Measurements from ENCODE around the gene THAP4. TPM values are rescaled to one million over a fixed set of nuclear protein-coding genes. Genes with fewer than 3 reads are reported as not detected.

THAP4 gene
- total and polyA plus RNA-seq, 2 of the 13 experiments (the other 11 are each of a cell fraction or from before 2014, with no cell fraction given): 59.7 to 75.7 TPM

GRCh38 chr2:241637018-241637794 is at the start of gene THAP4, which contains the start of gene ATG4B (continued):
- TF ChIP-seq, protein P1, sequence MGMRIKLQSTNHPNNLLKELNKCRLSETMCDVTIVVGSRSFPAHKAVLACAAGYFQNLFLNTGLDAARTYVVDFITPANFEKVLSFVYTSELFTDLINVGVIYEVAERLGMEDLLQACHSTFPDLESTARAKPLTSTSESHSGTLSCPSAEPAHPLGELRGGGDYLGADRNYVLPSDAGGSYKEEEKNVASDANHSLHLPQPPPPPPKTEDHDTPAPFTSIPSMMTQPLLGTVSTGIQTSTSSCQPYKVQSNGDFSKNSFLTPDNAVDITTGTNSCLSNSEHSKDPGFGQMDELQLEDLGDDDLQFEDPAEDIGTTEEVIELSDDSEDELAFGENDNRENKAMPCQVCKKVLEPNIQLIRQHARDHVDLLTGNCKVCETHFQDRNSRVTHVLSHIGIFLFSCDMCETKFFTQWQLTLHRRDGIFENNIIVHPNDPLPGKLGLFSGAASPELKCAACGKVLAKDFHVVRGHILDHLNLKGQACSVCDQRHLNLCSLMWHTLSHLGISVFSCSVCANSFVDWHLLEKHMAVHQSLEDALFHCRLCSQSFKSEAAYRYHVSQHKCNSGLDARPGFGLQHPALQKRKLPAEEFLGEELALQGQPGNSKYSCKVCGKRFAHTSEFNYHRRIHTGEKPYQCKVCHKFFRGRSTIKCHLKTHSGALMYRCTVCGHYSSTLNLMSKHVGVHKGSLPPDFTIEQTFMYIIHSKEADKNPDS (CRISPR knock-in tag; IDR thresholded peaks at IDR 0.05): no peak
- TF ChIP-seq MTA3 (CRISPR knock-in tag; IDR thresholded peaks at IDR 0.05): no peak
- peak; percentile 78; the same call in 1 of the 2 replicates for TF ChIP-seq NFKB2 (CRISPR knock-in tag; IDR thresholded peaks at IDR 0.05; ENCODE audit: borderline replicate concordance)
- TF ChIP-seq ZFAT (CRISPR knock-in tag; conservative IDR thresholded peaks at IDR 0.05): no peak
- TF ChIP-seq BHLHE40 (IDR thresholded peaks at IDR 0.05; ENCODE audit: low read length): peak; percentile 57
- TF ChIP-seq DMAP1 (CRISPR knock-in tag; IDR thresholded peaks at IDR 0.05): peak; percentile 74
- TF ChIP-seq, protein P2, sequence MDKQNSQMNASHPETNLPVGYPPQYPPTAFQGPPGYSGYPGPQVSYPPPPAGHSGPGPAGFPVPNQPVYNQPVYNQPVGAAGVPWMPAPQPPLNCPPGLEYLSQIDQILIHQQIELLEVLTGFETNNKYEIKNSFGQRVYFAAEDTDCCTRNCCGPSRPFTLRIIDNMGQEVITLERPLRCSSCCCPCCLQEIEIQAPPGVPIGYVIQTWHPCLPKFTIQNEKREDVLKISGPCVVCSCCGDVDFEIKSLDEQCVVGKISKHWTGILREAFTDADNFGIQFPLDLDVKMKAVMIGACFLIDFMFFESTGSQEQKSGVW (CRISPR knock-in tag; IDR thresholded peaks at IDR 0.05; ENCODE audit: borderline replicate concordance): no peak
- TF ChIP-seq ARID3A (IDR thresholded peaks at IDR 0.05; ENCODE audit: low read depth, low read length): no peak
- TF ChIP-seq SATB2 (CRISPR knock-in tag; IDR thresholded peaks at IDR 0.05): no peak
- TF ChIP-seq ZNF329 (CRISPR knock-in tag; IDR thresholded peaks at IDR 0.05; ENCODE audit: low read depth): 0 out of 2 replicates have a peak, but pooled peaks have one; percentile 49
- no peak for TF ChIP-seq MZF1 (CRISPR knock-in tag; IDR thresholded peaks at IDR 0.05; ENCODE audit: borderline replicate concordance)
- peak; percentile 93 for TF ChIP-seq ZNF607 (CRISPR knock-in tag; IDR thresholded peaks at IDR 0.05; ENCODE audit: borderline replicate concordance)
- no peak for TF ChIP-seq ZNF510 (CRISPR knock-in tag; IDR thresholded peaks at IDR 0.05; ENCODE audit: low read depth)
- TF ChIP-seq ZNF264 (CRISPR knock-in tag; IDR thresholded peaks at IDR 0.05): 0 out of 2 replicates have a peak, but pooled peaks have one; percentile 42
- TF ChIP-seq PBX3 (CRISPR knock-in tag; IDR thresholded peaks at IDR 0.05; ENCODE audit: borderline replicate concordance): no peak
- no peak for TF ChIP-seq JUN (CRISPR knock-in tag; IDR thresholded peaks at IDR 0.05)
- TF ChIP-seq ZNF207 (IDR thresholded peaks at IDR 0.05; ENCODE audit: borderline replicate concordance): no peak
- no peak for TF ChIP-seq HIVEP1 (CRISPR knock-in tag; IDR thresholded peaks at IDR 0.05)
- TF ChIP-seq CCAR2 (optimal IDR thresholded peaks at IDR 0.05; ENCODE audit: low read depth, low read length): no peak
- no peak for TF ChIP-seq TBL1XR1 (IDR thresholded peaks at IDR 0.05; ENCODE audit: borderline replicate concordance, low read length, partially characterized antibody)
- TF ChIP-seq SP4 (CRISPR knock-in tag; IDR thresholded peaks at IDR 0.05): peak; percentile 83
- TF ChIP-seq ZNF484 (CRISPR knock-in tag; IDR thresholded peaks at IDR 0.05; ENCODE audit: borderline replicate concordance, low read depth): no peak
- TF ChIP-seq ZNF382 (CRISPR knock-in tag; IDR thresholded peaks at IDR 0.05; ENCODE audit: borderline replicate concordance): no peak
- peak; percentile 52 for TF ChIP-seq PITX1 (CRISPR knock-in tag; IDR thresholded peaks at IDR 0.05)
- peak; percentile 56 for TF ChIP-seq ZNF431 (CRISPR knock-in tag; IDR thresholded peaks at IDR 0.05; ENCODE audit: borderline replicate concordance, low read depth)
